GM21515 (cell line): Measurements from ENCODE around the gene INAFM1.

Source experiments
- ATAC-seq: cut with Tn5 transposase; IDR thresholded peaks from one replicate; pipeline ENCODE4 v1.9.1; 2021; ENCODE audit not compliant: unreplicated experiment

INAFM1 gene

DNA sequence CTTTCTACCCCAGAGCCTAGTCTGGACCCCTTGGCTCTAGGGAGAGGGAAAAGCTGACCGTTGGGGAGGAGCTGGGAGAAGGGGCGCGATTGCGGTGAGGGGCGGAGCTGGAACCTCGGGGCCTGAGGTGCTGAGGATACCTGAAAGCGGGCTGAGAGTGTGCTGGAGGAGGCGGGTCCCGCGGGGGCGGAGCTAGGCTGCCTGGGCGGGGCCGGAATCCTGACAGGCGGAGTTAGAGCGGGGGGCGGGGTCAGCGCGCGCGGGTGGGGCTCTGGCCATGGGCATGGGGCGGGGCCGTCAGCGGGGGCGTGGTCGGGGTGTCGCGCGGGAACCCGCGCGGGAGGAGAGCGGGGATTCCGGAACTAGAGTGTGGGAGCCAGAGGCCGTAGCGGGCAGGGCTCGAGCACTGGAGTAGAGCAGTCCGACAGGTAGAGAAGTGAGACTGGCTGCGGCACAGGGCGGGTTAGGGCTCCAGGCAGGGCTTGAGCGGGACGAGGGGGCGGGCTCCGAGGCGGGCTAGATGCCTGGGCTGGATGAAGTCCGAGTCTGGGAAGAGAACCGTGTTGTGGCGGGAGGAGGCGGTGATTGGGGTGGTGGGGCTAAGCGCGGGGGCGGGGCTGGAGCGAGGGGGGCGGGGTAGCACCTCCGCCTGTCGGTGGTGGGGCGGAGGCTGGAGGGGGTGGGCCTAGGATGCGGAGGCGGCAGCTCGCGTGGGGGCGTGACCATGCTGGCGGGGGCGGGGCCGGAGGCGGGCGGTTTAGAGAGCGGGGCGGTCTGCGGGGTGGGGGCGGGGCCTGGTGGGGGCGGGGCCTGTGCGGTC lies at the start of gene INAFM1:
TSS of gene INAFM1 (plus strand) at position 815 of the 820 bp plus-strand sequence. CDS start 35 bp downstream, outside the sequence.
- peak; percentile 43 for ATAC-seq

DNA sequence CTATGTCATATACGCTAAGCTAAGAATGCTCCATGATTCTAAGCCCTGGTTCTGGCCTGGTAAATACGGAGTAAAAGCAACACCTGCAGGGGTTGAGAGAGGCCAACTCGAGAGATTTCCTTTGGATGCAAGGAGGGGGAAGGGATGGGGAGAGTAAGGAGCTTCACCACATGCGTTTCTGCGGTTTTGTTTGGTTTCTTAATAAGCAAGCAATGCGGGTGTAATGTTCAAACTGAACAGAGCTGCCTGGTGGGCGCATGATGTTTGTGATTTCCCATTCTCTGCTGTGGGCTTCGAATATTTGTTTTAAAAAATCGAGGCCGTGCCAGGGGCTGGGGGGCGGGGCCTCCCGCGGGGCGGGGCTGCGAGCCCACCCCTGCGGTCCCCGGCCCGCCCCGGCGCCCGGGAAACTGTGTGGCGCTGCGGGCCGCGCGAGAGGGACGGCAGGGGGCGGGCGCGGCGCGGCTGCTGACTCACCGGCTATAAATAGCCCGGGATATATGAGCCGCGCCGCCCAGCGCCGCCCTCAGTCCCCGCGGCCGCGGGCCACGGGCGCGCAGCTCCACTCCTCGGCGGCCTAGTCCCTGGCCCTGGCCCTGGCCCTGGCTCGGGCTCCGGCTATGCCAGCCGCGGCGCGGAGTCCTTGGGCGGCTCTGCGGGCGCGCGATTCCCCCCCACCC lies 48.8 kb upstream of the INAFM1 start:
- ATAC-seq, result peak; percentile 43

DNA sequence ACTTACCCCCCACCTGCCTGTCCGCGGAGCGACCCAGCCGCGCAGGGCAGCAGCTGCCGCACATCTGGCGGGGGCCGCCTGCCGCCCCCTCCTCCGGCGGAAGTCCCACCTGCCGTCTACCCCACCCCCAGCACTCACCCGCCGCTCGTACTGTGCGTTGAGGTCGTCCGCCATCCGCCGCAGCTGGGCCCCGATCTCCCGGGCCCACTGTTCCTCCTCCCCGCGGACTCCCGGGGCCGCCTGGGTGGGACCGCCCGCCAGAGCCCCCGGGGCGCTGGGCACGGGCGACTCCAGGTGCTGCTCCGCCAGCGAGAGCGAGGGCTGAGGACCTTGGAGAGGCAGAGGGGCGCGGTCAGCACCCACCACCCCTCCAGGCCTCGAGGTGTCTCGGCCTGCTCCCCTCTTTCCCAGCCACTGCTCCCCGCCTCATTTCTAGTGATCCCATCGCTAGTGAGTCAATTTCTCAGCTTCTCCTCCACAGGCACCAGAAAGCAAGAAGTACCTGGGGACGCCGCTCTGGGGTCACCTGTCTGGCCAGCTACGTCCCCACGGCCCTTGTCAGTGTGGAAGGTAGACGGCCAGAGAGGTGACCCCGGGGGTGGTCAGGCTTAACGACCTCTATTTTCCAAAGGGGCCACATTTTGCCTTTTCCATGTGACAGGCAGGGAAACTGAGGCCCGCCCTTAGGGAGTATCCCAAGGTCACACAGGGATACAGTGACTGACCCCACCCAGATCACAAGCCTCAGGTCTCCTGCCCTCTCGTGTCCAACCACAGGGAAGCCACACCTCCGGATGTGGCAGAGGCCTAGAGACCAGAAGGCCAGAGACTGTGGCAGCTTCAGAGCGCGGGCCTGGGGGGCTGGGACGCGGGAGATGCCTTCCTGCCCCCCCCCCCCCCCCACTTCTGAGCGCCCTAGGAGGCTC lies 48.0 kb upstream of the INAFM1 start:
- ATAC-seq, result peak; percentile 22

DNA sequence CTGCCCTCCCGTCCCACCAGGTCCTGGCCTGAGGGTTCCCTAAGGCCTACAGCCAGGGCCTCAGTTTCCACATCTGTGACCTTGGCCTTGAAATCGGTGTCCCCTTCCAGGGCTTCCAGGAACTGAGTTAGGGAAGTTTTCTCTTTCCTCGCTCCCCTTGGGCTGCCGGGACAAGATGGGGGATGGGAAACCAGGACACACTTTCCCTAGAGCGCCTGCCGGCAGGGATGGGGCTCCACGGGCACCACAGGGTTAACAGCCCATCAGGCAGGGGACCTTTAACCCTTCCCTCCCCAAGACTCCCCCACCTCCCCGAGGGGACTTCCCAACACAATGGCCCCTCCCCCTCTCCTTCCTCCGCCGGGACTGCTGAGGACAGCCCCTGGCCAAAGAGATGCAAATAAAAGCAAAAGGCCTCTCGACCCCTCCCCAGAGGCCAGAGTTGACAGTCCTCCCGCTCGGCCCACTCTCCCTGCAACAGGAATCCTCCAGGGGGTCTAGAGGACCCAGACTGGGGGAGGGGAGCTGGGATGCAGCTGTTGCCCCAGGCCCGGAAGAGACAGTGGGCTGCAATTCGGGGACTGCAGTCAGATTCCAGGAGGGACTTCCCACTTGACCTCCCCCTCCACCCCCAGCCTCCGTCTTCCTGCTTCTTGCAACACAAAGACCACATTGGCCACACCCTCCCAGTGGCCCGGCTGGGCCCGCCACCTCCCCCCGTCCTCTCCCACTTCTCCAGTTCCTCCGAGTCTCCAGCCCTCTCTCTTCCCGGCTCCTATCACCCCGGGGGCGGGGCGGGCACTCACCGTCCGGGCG lies 47.1 kb upstream of the INAFM1 start:
- no peak for ATAC-seq

DNA sequence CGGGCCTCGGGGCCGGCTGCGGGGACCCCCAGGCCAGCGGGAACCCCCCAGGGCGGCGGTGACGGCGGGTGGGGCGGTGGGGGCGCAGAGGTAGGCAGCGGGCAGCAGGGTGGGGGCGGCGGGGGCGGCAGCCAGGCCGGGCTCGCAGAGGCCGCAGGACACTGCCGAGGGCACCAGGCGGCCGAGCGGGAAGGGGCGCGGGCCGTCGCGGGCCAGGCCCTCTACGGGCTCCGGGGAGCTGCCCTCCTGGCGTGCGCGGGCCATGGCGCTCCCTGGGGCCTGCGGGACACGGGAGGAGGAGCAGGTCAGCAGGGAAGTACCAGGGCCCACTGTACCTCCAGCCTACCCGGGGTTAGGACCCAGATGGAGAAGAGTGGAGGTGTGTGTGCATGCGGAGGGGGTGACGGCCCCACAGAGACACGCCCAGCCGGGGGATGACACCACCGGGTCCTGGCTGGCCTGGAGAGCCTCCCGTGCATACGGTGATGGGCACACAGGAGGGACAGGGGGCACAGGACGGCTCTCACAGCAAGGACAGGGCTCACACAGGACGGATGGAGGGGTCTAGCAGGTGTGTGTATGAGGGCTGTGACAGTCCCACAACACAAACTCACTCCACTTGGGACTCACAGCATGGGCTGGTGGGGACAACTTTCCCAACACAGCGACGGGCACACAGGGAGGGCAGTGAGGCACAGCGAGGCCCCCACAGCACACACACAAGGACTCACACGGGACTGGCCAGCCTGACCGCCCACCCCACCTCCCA lies 46.3 kb upstream of the INAFM1 start:
- no peak for ATAC-seq

DNA sequence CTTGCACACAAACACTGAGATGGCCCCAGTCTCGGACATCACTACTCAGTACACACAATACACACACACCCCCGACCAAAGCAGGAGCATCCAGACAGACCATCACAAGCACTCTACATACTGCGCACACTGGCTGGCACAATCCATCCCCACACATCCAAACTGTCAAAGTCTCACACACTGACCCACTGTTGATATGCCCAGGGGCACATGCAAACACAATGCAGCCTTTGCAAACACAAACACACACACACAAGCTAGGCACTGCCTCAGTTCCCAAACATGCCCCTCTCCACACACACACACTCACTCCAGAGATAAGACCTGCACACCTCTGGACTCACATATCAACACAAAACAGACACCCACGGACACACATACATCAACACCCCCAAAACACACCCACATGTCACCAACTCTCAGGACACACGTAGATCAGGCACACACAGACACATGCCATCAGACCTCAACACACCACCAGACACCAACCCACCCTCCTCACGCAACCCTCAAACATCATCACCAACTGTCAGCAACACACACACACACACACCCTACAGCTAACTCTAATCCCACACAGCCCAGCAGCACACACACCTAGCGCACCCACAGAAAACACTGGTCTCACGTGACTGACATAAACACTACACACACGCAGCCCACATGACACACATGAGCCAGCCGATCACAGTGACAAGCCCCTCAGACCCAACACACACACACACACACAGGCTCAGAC lies 45.6 kb upstream of the INAFM1 start:
- no peak for ATAC-seq

DNA sequence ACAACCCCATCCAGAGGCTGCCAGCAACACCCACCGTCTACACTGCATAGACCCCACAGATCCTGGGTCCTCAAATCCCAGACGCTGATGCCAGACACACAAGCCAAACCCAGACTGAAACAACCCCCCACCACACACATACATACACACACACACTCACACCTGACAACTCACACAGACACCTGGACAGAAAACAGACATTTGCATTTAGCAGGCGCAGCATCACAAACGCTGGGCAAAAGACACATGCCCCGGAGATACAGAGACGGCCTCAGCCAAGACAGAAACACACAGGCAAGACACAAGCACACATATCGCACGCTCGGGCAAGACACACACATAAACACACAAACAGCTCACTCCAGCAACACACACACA lies 45.0 kb upstream of the INAFM1 start:
- ATAC-seq, result no peak

DNA sequence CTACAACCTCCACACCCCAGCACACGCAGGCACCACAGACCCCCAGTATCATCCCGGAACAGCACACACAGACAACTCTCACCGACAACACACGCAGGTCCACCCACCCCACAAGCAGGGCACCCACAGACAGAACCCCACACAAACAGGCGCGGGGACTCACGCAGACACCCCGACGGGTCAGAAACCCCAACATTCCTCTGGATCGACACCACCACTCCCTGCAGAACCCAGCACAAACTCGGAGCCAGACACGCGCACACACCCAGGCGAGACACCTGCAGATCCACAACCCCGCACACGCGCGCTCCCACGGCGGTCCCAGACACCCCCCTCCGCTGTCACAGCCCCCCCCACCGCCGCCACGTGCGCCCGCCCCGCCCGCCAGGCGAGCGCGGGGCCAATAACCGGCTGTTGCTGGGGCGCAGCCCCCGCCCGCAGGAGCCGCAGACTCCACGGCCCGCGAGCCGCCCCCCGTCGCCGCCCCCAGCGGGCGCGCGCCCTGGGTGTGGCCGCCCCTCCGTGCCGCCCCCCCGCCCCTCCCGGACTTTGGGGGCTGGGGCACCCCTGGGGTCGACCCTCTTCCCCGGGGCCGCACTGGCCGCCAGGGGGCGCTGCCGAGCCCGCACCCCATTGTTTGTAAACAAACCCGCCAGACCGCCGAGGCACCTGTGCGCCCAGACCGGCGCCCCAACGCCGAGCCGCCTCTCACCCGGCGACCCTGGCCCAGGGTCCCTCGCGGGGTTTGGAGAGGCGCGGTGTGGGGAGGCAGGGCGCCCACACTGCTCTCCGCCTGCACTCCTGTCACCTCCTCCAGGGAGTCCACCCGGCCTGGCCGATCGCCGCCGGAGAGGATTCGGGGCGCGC lies 44.4 kb upstream of the INAFM1 start:
- peak; percentile 23 for ATAC-seq

DNA sequence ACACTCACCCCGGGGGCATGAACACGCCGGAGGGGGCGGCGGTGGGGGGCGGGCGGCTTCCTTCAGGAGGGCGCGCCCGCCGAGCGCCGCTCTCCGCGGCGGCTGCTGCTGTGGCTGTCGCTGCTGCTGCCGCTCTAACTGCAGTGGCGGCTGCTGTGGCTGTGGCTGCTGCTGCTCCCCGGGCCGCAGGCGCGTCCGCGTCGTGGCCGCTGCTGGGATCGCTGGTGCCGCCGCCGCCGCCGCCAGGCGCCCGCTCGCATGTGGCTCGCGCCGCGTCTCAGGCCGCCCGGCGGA lies 43.8 kb upstream of the INAFM1 start, which contains the start of gene BBC3:
TSS of gene BBC3 (minus strand) at position 279 of the 294 bp plus-strand sequence. CDS start 2,768 bp downstream, outside the sequence.
- peak; percentile 11 for ATAC-seq

DNA sequence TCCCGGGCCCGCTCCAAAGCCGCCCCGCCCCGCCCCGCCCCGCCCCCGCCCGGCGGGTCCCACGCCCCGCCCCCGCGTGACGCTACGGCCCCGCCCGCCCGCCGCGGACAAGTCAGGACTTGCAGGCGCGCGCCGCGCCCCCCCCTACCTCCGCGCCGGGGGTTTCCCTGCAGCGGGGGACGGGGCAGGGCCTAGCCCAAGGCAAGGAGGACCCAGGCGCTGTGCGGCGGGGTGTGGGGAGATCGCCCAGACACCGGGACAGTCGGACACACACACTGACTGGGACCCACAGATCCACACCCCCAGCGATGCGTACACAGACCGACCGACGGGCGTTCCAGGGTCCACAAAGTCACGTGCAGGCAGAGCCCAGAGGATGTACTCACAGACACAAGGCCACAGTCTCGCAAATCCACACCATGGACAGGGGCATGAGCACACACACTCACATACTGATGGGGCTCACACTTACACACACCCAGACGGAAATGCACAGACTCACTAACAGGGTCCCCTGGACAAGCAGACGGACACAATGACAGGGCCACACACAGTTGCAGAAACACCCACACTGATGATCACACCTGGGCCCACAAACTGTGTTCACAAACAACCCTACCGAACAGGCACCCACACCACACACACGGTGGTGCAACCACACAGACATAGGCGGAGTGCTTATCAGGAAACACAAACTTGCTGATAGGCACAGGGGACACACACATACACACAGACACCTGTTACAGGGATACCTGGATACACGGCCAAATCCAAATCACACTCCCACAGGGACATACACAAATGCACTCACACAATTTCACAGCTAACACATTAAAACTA lies 43.2 kb upstream of the INAFM1 start:
- peak; percentile 24 for ATAC-seq

DNA sequence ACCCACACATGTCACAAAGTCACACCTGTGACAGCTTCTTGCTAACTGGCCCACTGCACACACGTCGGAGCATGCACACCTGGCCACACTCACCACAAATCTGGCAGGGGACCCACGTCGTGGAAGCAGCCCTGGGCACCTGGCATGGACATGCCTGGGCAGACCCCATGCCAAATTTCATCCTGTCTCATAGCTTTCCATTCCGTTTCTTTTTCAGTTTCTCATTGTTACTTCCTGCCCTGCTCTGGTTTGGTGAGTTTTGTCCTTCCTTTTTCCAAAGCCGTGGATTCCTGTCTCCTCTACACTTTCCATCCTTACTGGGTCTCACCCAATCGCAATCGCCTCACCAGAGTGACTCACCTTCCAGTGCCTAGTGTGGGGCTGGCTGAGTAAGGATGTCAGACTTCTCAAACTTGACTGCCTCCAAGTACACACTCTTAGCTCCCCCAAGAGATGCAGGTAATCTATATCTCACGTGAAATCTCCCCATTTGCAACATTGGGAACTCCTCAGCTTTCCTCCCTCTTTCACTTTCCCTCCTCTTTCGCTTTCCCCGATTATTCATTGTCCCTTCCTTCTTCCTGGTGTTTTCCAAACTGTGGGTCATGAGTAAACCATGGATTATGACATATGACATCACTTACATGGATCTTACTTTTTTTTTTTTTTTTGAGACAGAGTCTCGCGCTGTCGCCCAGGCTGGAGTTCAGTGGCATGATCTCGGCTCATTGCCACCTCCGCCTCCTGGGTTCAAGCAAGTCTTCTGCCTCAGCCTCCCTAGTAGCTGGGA lies 42.1 kb upstream of the INAFM1 start:
- no peak for ATAC-seq

DNA sequence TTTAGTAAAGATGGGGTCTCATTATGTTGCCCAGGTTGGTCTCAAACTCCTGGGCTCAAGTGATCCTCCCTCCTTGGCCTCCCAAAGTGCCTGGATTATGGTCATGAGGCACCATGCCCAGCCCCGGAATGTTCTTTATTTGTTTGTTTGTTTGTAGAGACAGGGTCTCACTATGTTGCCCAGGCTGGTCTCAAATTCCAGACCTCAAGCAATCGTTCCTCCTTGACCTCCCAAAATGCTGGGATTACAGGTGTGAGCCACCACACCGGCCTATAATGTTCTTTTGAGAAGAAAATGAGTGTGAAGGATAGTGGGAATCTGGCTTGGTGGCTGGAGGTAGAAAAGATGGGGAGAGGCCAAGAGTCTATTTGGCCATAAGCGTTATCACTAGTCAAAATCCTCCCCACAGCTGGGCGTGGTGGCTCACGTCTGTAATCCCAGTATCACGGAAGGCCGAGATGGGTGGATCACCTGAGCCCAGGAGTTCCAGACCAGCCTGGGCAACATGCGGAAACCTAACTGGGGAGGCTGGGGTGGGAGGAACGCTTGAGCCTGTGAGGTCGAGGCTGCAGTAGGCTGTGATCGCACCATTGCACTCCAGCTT lies 38.5 kb upstream of the INAFM1 start:
- ATAC-seq, result no peak

DNA sequence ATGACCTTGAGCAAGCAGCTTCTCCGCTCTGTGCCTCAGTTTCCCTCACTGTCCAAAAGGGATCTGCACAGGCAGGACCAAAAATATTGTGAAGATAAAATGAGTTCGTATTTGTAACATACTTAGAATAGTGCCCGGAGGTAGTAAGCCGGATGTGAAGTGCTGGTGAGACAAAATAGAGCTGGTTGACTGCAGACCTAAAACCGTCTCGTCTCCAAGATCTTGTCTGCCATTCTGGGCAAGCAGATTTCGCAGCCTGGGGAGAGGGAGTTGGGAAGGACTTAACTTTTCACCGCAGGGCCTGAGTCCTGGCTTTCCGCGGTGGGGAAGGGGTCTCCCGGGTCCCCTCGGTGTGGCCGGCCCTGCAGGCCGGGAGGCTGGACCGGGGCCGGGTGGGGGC lies 35.5 kb upstream of the INAFM1 start:
- no peak for ATAC-seq

DNA sequence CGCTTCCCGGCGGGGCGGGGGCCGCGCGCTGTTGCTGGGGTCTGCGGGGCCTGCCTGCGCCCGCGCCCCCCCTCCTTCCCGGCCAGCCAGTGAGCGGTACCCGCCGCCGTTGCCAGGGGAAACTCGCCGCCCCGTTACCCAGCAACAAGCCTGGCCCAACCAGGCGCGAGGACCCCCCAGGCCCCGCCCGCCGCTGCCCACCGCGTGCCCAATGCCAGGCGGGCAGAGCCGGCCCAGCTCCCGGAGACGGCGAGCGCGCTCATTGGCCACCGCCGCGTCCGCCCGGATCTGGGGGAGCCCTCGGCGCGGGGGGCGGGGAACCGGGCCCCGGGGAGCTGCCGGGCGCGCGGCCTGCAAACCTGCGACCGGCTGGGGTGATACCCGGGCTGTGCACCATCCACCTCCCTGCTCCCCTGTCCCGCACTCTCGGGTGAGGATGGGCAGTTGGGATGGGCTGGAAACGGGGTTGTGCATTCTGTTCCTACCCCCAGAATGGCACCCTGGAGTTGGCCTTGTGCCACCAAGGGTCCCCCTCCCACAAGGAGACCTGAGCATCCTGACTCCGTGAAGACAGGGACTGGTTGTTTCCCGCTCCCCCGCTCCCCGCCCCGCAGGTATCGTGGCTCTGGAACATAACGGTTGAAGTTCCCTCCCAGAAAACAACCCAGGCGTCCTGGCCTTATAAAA lies 34.9 kb upstream of the INAFM1 start:
- ATAC-seq, result no peak

DNA sequence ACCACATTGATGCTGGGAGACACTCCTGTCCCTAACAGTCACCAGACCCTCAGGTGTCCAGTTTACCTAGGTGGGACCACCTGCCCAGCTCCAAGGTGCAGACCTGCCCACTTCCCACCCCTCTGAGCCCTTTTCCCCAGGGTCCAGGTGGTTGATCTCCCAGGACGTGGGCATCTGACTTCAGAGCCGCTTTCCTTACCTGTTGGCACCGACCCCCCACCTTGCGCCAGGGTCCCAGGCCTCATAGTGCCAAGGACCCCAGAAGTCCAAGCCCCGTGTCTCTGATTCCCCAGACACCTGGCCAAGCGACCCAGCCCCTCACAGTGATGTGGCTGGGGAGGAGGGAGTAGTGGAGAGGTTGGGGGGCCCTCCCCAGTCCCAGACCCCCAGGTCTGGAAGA lies 34.1 kb upstream of the INAFM1 start:
- no peak for ATAC-seq
